GM12878 (cell line): ENCODE data around the gene FERMT1.
"Not testable (repeated sequence)": the region's sequence is repeated elsewhere in the genome, so short reads cannot be mapped to it uniquely, and the experiment has no call there.

Experiments used
- BHLHE40 ChIP-seq, 2 experiments: fragments of 450-650 bp in 1 of 2; IDR thresholded peaks; 2 replicates each; pipeline ENCODE4 v1.6.1; 2011 to 2017; ENCODE audit warnings: low read depth in 2 of 2, borderline replicate concordance in 1 of 2, improper control_type of control experiment in 1 of 2, low read length in 1 of 2, mild to moderate bottlenecking in 1 of 2
- CTCF ChIP-seq, 3 experiments: IDR thresholded peaks in 2 of 3; conservative IDR thresholded peaks in 1 of 3; 2 replicates each; pipeline ENCODE4 v1.5.1; 2011; ENCODE audit warnings: low read depth in 3 of 3, low read length in 3 of 3, mild to moderate bottlenecking in 3 of 3, control low read depth in 2 of 3, moderate library complexity in 2 of 3, inconsistent platforms in 1 of 3, mixed read lengths in 1 of 3; ENCODE audit not compliant: control insufficient read depth in 2 of 3, insufficient read depth in 1 of 3; ENCODE audit errors: extremely low read depth in 1 of 3
- SRF ChIP-seq, 2 experiments: IDR thresholded peaks; 2 replicates each; pipeline ENCODE4 v1.6.1; 2011; ENCODE audit warnings: low read depth in 2 of 2, low read length in 2 of 2, mild to moderate bottlenecking in 1 of 2, moderate library complexity in 1 of 2
- TCF7 ChIP-seq: IDR thresholded peaks from 2 replicates; pipeline ENCODE4 v1.6.1; 2014; ENCODE audit warnings: antibody characterized with exemption, borderline replicate concordance

GRCh38 chr20:6112965-6113364 lies 9.9 kb downstream of the FERMT1 start:
- TF ChIP-seq CTCF (IDR thresholded peaks at IDR 0.05 in 2 of 3, conservative IDR thresholded peaks at IDR 0.05 in 1 of 3; ENCODE audit: control insufficient read depth in 2 of 3, extremely low read depth in 1 of 3, insufficient read depth in 1 of 3, low read depth in 3 of 3, low read length in 3 of 3); SRF (IDR thresholded peaks at IDR 0.05; ENCODE audit: low read depth in 2 of 2, low read length in 2 of 2); BHLHE40 (IDR thresholded peaks at IDR 0.05; ENCODE audit: borderline replicate concordance in 1 of 2, low read depth in 2 of 2, low read length in 1 of 2); TCF7: not testable (repeated sequence)
